Measurements from ENCODE around the gene ACADM. TPM values are rescaled to one million over a fixed set of nuclear protein-coding genes. Genes with fewer than 3 reads are reported as not detected.
"Not testable (repeated sequence)": the region's sequence is repeated elsewhere in the genome, so short reads cannot be mapped to it uniquely, and the experiment has no call there.

ACADM gene
- total and polyA plus RNA-seq, 5 donors from 2014 or later = 12.6 to 56.8 (median 44.2) TPM

GRCh38 chr1:75736016-75736415 lies 11.5 kb downstream of the ACADM start:
- Histone ChIP-seq H3K9me3 (ENCODE audit: control insufficient read depth in 2 of 2, low read length in 2 of 2) (no peaks in the 10 kb centered on the region), H3K36me3 (ENCODE audit: control insufficient read depth, insufficient read depth, low read length) (peaks cover 66% of the 10 kb centered on the region), H3K27me3 (ENCODE audit: control insufficient read depth, insufficient read depth, low read length) (no peaks in the 10 kb centered on the region), H3K27ac (ENCODE audit: insufficient read depth, low read length, poor library complexity, severe bottlenecking) (no peak overlapping the region), H3K4me1 (ENCODE audit: control insufficient read depth, insufficient read depth, low read length, poor library complexity, severe bottlenecking) (no peaks in the 10 kb centered on the region), H3K4me3 (ENCODE audit: low read depth, low read length) (no peak overlapping the region)
- no peak for ATAC-seq (ENCODE audit: low read depth in 2 of 2)
- H3K36me3 Mint-ChIP-seq = peaks cover 28% of the 10 kb centered on the region
- no peak for DNase-seq
- no peaks in the 10 kb centered on the region for H3K27me3 Mint-ChIP-seq
- H3K4me1 Mint-ChIP-seq = peaks cover 0 to 3% (median 1%) of the 10 kb centered on the region in 4 donors
- H3K9me3 Mint-ChIP-seq = no peaks in the 10 kb centered on the region
- no peak overlapping the region for H3K4me3 Mint-ChIP-seq
- no peak overlapping the region for H3K27ac Mint-ChIP-seq

GRCh38 chr1:75742047-75742625 lies 17.6 kb downstream of the ACADM start:
- no peaks in the 10 kb centered on the region for H3K27me3 Mint-ChIP-seq

GRCh38 chr1:75745276-75745675 lies 20.8 kb downstream of the ACADM start:
- no peaks in the 10 kb centered on the region for H3K9me3 Mint-ChIP-seq
- H3K4me1 Mint-ChIP-seq = peaks cover 2 to 13% (median 7%) of the 10 kb centered on the region in 4 donors

More at GRCh38 chr1:75742047-75742625, 17.6 kb downstream of the ACADM start:
- H3K36me3 ChIP-seq (ENCODE audit: control insufficient read depth, insufficient read depth, low read length) = peaks cover 47% of the 10 kb centered on the region
- no peaks in the 10 kb centered on the region for H3K4me1 ChIP-seq (ENCODE audit: control insufficient read depth, insufficient read depth, low read length, poor library complexity, severe bottlenecking)
- H3K27me3 ChIP-seq (ENCODE audit: control insufficient read depth, insufficient read depth, low read length) = no peaks in the 10 kb centered on the region
- Mint-ChIP-seq H3K4me3 (no peak overlapping the region), H3K27ac (no peak overlapping the region), H3K36me3 (peaks cover 34% of the 10 kb centered on the region), H3K4me1 (peaks cover 2 to 13% (median 7%) of the 10 kb centered on the region in 4 donors), H3K9me3 (no peaks in the 10 kb centered on the region)
- H3K27ac ChIP-seq (ENCODE audit: insufficient read depth, low read length, poor library complexity, severe bottlenecking) = no peak overlapping the region
- no peak for ATAC-seq (ENCODE audit: low read depth in 2 of 2)
- no peak for DNase-seq
- H3K4me3 ChIP-seq (ENCODE audit: low read depth, low read length) = no peak overlapping the region
- H3K9me3 ChIP-seq (ENCODE audit: control insufficient read depth in 2 of 2, low read length in 2 of 2) = no peaks in the 10 kb centered on the region

GRCh38 chr1:75757210-75757609 lies 32.7 kb downstream of the ACADM start:
- not testable (repeated sequence) for H3K27me3 Mint-ChIP-seq; H3K27ac Mint-ChIP-seq; H3K27ac ChIP-seq (ENCODE audit: insufficient read depth, low read length, poor library complexity, severe bottlenecking); H3K9me3 Mint-ChIP-seq; H3K4me1 Mint-ChIP-seq; DNase-seq; ATAC-seq (ENCODE audit: low read depth in 2 of 2); H3K9me3 ChIP-seq (ENCODE audit: control insufficient read depth in 2 of 2, low read length in 2 of 2); H3K27me3 ChIP-seq (ENCODE audit: control insufficient read depth, insufficient read depth, low read length); H3K4me3 ChIP-seq (ENCODE audit: low read depth, low read length); H3K4me3 Mint-ChIP-seq; H3K4me1 ChIP-seq (ENCODE audit: control insufficient read depth, insufficient read depth, low read length, poor library complexity, severe bottlenecking)
- H3K36me3 ChIP-seq (ENCODE audit: control insufficient read depth, insufficient read depth, low read length) = peaks cover 25% of the 10 kb centered on the region
- H3K36me3 Mint-ChIP-seq = peaks cover 50% of the 10 kb centered on the region

More at GRCh38 chr1:75745276-75745675, 20.8 kb downstream of the ACADM start:
- Mint-ChIP-seq H3K27ac (peak overlapping the region in 1 of 3 donors; percentile 67), H3K27me3 (no peaks in the 10 kb centered on the region), H3K4me3 (no peak overlapping the region), H3K36me3 (peaks cover 31% of the 10 kb centered on the region)
- DNase-seq (peak in 1 of 3 donors; percentile 41), ATAC-seq (ENCODE audit: low read depth in 2 of 2) (no peak)
- Histone ChIP-seq H3K27me3 (ENCODE audit: control insufficient read depth, insufficient read depth, low read length) (no peaks in the 10 kb centered on the region), H3K36me3 (ENCODE audit: control insufficient read depth, insufficient read depth, low read length) (peaks cover 31% of the 10 kb centered on the region), H3K4me1 (ENCODE audit: control insufficient read depth, insufficient read depth, low read length, poor library complexity, severe bottlenecking) (no peaks in the 10 kb centered on the region), H3K4me3 (ENCODE audit: low read depth, low read length) (no peak overlapping the region), H3K27ac (ENCODE audit: insufficient read depth, low read length, poor library complexity, severe bottlenecking) (no peak overlapping the region), H3K9me3 (ENCODE audit: control insufficient read depth in 2 of 2, low read length in 2 of 2) (no peaks in the 10 kb centered on the region)

GRCh38 chr1:75758543-75758942 lies 34.0 kb downstream of the ACADM start:
- H3K4me3 Mint-ChIP-seq; ATAC-seq (ENCODE audit: low read depth in 2 of 2); H3K27ac ChIP-seq (ENCODE audit: insufficient read depth, low read length, poor library complexity, severe bottlenecking); H3K27me3 ChIP-seq (ENCODE audit: control insufficient read depth, insufficient read depth, low read length); H3K9me3 ChIP-seq (ENCODE audit: control insufficient read depth in 2 of 2, low read length in 2 of 2); H3K4me3 ChIP-seq (ENCODE audit: low read depth, low read length); H3K27ac Mint-ChIP-seq; DNase-seq; H3K9me3 Mint-ChIP-seq; H3K4me1 Mint-ChIP-seq; H3K4me1 ChIP-seq (ENCODE audit: control insufficient read depth, insufficient read depth, low read length, poor library complexity, severe bottlenecking); H3K27me3 Mint-ChIP-seq: not testable (repeated sequence)
- H3K36me3 Mint-ChIP-seq = peaks cover 38% of the 10 kb centered on the region
- peaks cover 22% of the 10 kb centered on the region for H3K36me3 ChIP-seq (ENCODE audit: control insufficient read depth, insufficient read depth, low read length)

GRCh38 chr1:75764057-75764655 lies 39.6 kb downstream of the ACADM start:
- no peak overlapping the region for H3K27ac Mint-ChIP-seq

GRCh38 chr1:75765697-75766355 lies 41.3 kb downstream of the ACADM start:
- H3K27ac ChIP-seq (ENCODE audit: insufficient read depth, low read length, poor library complexity, severe bottlenecking) = no peak overlapping the region
- Mint-ChIP-seq H3K36me3 (peaks cover 8% of the 10 kb centered on the region), H3K27ac (no peak overlapping the region), H3K4me1 (no peaks in the 10 kb centered on the region), H3K4me3 (no peak overlapping the region), H3K27me3 (no peaks in the 10 kb centered on the region), H3K9me3 (peaks cover 0 to 1% (median 0%) of the 10 kb centered on the region in 7 donors)
- H3K4me1 ChIP-seq (ENCODE audit: control insufficient read depth, insufficient read depth, low read length, poor library complexity, severe bottlenecking) = no peaks in the 10 kb centered on the region
- DNase-seq (no peak), ATAC-seq (ENCODE audit: low read depth in 2 of 2) (no peak)
- peaks cover 13% of the 10 kb centered on the region for H3K36me3 ChIP-seq (ENCODE audit: control insufficient read depth, insufficient read depth, low read length)
- H3K27me3 ChIP-seq (ENCODE audit: control insufficient read depth, insufficient read depth, low read length) = no peaks in the 10 kb centered on the region
- H3K4me3 ChIP-seq (ENCODE audit: low read depth, low read length) = no peak overlapping the region
- H3K9me3 ChIP-seq (ENCODE audit: control insufficient read depth in 2 of 2, low read length in 2 of 2) = no peaks in the 10 kb centered on the region

More at GRCh38 chr1:75764057-75764655, 39.6 kb downstream of the ACADM start:
- peaks cover 13% of the 10 kb centered on the region for H3K36me3 Mint-ChIP-seq
- no peaks in the 10 kb centered on the region for H3K27me3 ChIP-seq (ENCODE audit: control insufficient read depth, insufficient read depth, low read length)
- H3K4me1 ChIP-seq (ENCODE audit: control insufficient read depth, insufficient read depth, low read length, poor library complexity, severe bottlenecking) = no peaks in the 10 kb centered on the region
- DNase-seq = peak in 1 of 3 donors; percentile 4
- H3K27ac ChIP-seq (ENCODE audit: insufficient read depth, low read length, poor library complexity, severe bottlenecking) = no peak overlapping the region
- no peak for ATAC-seq (ENCODE audit: low read depth in 2 of 2)
- no peak overlapping the region for H3K4me3 ChIP-seq (ENCODE audit: low read depth, low read length)
- H3K27me3 Mint-ChIP-seq = no peaks in the 10 kb centered on the region
- H3K9me3 ChIP-seq (ENCODE audit: control insufficient read depth in 2 of 2, low read length in 2 of 2) = no peaks in the 10 kb centered on the region
- no peaks in the 10 kb centered on the region for H3K4me1 Mint-ChIP-seq
- H3K9me3 Mint-ChIP-seq = no peaks in the 10 kb centered on the region
- H3K4me3 Mint-ChIP-seq = no peak overlapping the region
- H3K36me3 ChIP-seq (ENCODE audit: control insufficient read depth, insufficient read depth, low read length) = peaks cover 13% of the 10 kb centered on the region
